OCI-LY3 (cell line): ENCODE measurements around the gene RUFY1.
"Not testable (repeated sequence)": the region's sequence is repeated elsewhere in the genome, so short reads cannot be mapped to it uniquely, and the experiment has no call there.

Source experiments
- H2AFZ ChIP-seq: fragments of 200-600, 300-600 bp; shearing (Covaris generic); 2 replicates; pipeline ENCODE4 v1.6.0; 2014; ENCODE audit warnings: antibody characterized with exemption, low read depth, low read length
- H3K27ac ChIP-seq: fragments of 200-600, 300-600 bp; sonication (generic); 2 replicates; pipeline ENCODE4 v1.5.1; 2014; ENCODE audit warnings: mild to moderate bottlenecking, low read length, moderate library complexity, mixed read lengths
- H3K27me3 ChIP-seq: fragments of 200-600, 300-600 bp; sonication (generic); 2 replicates; pipeline ENCODE4 v1.6.1; 2014; ENCODE audit warnings: low read depth, low read length, mixed read lengths
- H3K36me3 ChIP-seq: fragments of 200-600, 300-600 bp; sonication (generic); replicated peaks from 2 replicates; pipeline ENCODE3; 2014; ENCODE audit warnings: low read depth, low read length, mixed read lengths
- H3K4me1 ChIP-seq: fragments of 300-600, 200-600 bp; sonication (generic); 2 replicates; pipeline ENCODE4 v1.6.1; 2014; ENCODE audit warnings: low read length, mixed read lengths
- H3K4me2 ChIP-seq: fragments of 200-600, 300-600 bp; sonication (generic); 2 replicates; pipeline ENCODE4 v1.6.1; 2014; ENCODE audit warnings: low read length, mixed read lengths
- H3K4me3 ChIP-seq: fragments of 300-600, 200-600 bp; sonication (generic); 2 replicates; pipeline ENCODE4 v1.5.1; 2014; ENCODE audit warnings: antibody characterized with exemption, mild to moderate bottlenecking, low read length, moderate library complexity
- H3K79me2 ChIP-seq: fragments of 300-600, 200-600 bp; shearing (Covaris generic); 2 replicates; pipeline ENCODE4 v1.6.1; 2014; ENCODE audit warnings: mild to moderate bottlenecking, low read length, mixed read lengths
- H3K9ac ChIP-seq: fragments of 300-600, 200-600 bp; shearing (Covaris generic); 2 replicates; pipeline ENCODE4 v1.6.0; 2014; ENCODE audit warnings: mild to moderate bottlenecking, low read length, moderate library complexity
- H3K9me3 ChIP-seq: fragments of 200-600, 300-600 bp; shearing (Covaris generic); 2 replicates; pipeline ENCODE4 v1.6.1; 2014; ENCODE audit warnings: low read length, mixed read lengths; ENCODE audit not compliant: insufficient read depth
- H4K20me1 ChIP-seq: fragments of 200-600, 300-600 bp; sonication (generic); 2 replicates; pipeline ENCODE4 v1.6.1; 2016; ENCODE audit warnings: low read length, mixed read lengths; ENCODE audit not compliant: insufficient read depth
- TF ChIP-seq, protein P1 (sequence below): fragments of 200-600, 300-600 bp; sonication (generic); IDR thresholded peaks from 2 replicates; pipeline ENCODE4 v1.5.1; 2014; ENCODE audit warnings: antibody characterized with exemption, low read length, low read depth

RUFY1 gene

DNA sequence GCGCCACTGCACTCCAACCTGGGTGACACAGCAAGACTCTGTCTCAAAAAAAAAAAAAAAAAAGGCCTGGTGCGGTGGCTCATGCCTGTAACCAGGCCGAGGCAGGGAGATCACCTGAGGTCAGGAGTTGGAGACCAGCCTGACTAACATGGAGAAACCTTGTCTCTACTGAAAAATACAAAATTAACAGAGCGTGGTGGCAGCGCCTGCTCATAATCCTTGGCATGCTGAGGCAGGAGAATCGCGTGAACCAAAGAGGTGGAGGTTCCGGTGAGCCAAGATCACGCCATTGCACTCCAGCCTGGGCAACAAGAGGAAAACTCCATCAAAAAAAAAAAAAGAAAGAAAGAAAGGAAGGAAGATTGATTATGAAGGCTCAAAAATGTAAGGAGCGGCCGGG lies 88.9 kb downstream of the RUFY1 start:
- not testable (repeated sequence) for H3K27me3 ChIP-seq, H3K4me2 ChIP-seq, H3K79me2 ChIP-seq, H3K4me3 ChIP-seq, H3K9me3 ChIP-seq, H3K27ac ChIP-seq, H3K4me1 ChIP-seq, H3K36me3 ChIP-seq, H3K9ac ChIP-seq, H2AFZ ChIP-seq, H4K20me1 ChIP-seq

DNA sequence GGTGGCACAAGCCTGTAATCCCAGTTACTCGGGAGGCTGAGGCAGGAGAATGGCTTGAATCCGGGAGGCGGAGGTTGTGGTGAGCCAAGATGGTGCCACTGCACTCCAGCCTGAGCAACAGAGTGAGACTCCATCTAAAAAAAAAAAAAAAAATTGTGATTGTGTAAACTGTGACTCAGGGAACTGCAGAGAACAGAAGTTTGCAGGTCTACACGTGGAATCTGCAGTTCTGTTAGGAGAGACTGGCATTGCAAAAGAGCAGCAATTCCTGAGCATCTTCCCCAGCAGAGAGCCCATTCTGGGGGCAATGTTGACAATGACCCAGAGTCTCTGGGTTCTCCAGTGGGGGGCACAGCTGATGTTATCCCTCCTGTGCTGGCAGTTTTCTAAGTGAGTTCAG lies 91.4 kb downstream of the RUFY1 start:
- not testable (repeated sequence) for H3K27ac ChIP-seq, H3K79me2 ChIP-seq, H3K27me3 ChIP-seq, H3K9me3 ChIP-seq, H3K4me3 ChIP-seq, H3K4me2 ChIP-seq, H3K36me3 ChIP-seq, H3K4me1 ChIP-seq, H4K20me1 ChIP-seq, H3K9ac ChIP-seq, H2AFZ ChIP-seq

DNA sequence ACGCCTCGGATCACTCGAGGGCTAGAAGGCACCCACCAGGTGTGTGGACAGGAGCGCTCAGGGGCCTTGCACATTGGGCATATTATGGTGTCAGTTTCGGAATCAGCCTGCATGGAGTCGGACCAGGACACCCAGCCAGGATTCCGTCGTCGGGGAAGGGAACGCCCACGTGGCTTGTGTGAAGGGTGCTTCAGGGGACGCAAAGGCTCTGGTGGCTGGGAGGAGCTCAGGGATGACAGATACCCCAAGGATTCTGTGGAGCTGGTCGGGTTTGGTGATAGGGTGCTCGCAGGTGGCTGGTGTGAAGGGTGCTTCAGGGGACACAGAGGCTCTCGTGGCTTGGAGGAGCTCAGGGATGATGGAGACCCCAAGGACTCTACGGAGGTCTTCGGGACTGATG lies 92.3 kb downstream of the RUFY1 start:
- H4K20me1 ChIP-seq, H3K4me1 ChIP-seq, H3K9ac ChIP-seq, H2AFZ ChIP-seq, H3K27me3 ChIP-seq, H3K79me2 ChIP-seq, H3K27ac ChIP-seq, H3K36me3 ChIP-seq, H3K4me3 ChIP-seq, H3K9me3 ChIP-seq, H3K4me2 ChIP-seq: not testable (repeated sequence)

DNA sequence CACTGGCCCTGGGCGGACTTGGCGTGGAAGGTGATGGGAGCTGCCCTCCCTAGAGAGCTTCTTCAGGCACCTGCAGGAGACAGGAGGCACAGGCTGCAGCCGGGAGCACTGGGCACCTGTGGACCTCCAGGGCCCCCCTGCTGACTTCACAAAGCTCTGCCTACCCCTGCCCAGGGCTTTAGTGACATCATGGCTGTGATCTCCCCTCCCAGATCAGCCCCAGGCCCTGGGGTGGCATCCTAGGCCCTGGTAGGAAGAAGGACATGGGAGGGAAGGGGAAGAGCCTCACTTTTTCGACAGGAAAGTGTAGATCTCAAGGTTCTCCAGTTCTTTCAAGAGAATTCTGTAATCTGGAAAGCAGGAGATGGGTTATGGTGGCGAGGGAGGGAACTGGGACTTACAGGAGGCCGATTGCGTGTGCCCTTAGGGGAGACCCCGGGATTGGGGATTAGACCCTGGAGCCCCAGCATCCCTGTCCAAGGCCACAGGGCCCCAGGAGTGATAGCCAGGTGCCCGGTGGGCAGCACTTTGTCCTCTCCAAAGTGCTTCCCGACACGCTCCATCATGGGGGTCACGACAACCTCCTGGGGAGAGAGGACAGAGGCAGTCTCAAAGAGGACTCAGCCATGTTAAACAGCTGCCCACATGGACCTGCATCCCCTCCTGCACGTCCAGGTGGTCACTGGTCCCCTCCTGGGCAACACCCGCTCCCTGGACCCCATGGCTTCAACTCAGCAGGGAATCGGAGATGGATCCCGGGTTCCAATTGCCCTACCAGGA lies 93.0 kb downstream of the RUFY1 start:
- H3K27me3 ChIP-seq, H3K4me1 ChIP-seq, H3K4me2 ChIP-seq, H4K20me1 ChIP-seq, H3K27ac ChIP-seq, H3K9ac ChIP-seq, H3K9me3 ChIP-seq, H2AFZ ChIP-seq, H3K79me2 ChIP-seq, H3K36me3 ChIP-seq, H3K4me3 ChIP-seq: not testable (repeated sequence)

DNA sequence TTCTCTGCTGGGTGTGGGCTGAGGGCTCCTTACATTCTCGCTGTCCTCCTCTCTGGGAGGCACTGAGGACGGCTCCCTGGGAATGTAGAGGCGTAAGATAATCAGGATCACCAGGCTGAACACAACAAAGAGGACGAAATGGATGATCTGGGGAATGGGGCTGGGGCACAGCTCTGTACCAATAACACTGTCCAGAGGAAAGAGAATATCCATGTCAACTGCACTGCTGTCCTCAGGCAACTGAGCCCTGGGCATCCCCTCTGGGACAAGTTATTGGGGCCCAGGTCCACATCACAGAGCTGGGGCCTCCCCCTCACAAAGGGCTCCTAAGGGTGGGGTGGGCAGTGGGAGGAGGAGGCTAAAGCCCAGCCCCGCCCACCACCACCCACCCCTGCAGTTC lies 94.4 kb downstream of the RUFY1 start:
- H3K4me3 ChIP-seq, H3K9me3 ChIP-seq, H3K4me1 ChIP-seq, H3K36me3 ChIP-seq, H3K79me2 ChIP-seq, H3K9ac ChIP-seq, H2AFZ ChIP-seq, H3K27me3 ChIP-seq, H4K20me1 ChIP-seq, H3K27ac ChIP-seq, H3K4me2 ChIP-seq: not testable (repeated sequence)

DNA sequence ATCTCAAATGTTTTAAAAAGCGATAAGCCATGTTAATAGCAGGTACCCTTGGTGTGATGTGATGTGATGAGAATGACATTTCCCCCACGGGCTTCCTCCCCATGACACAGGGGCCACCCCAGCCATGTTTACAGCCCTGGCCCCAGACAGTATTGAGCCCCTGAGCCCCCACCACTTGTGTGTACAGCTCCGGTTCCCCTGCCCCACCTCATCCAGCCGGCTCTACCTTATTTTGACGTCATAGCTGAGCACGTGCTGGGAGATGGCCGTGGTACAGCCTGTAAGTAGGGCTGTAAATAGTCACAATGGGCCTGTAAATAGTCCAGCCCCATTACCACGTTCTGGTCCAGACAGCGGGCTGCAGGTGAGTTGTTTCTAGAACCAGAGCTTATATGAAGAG lies 98.1 kb downstream of the RUFY1 start:
- Histone ChIP-seq H3K4me2 (no peak overlapping the region), H3K79me2 (no peaks in the 10 kb centered on the region), H4K20me1 (no peaks in the 10 kb centered on the region), H3K36me3 (no peaks in the 10 kb centered on the region), H2AFZ (no peak overlapping the region), H3K27ac (no peak overlapping the region), H3K4me3 (no peak overlapping the region), H3K27me3 (no peaks in the 10 kb centered on the region), H3K9me3 (no peaks in the 10 kb centered on the region), H3K9ac (no peak overlapping the region), H3K4me1 (no peaks in the 10 kb centered on the region)
- TF ChIP-seq, protein P1, sequence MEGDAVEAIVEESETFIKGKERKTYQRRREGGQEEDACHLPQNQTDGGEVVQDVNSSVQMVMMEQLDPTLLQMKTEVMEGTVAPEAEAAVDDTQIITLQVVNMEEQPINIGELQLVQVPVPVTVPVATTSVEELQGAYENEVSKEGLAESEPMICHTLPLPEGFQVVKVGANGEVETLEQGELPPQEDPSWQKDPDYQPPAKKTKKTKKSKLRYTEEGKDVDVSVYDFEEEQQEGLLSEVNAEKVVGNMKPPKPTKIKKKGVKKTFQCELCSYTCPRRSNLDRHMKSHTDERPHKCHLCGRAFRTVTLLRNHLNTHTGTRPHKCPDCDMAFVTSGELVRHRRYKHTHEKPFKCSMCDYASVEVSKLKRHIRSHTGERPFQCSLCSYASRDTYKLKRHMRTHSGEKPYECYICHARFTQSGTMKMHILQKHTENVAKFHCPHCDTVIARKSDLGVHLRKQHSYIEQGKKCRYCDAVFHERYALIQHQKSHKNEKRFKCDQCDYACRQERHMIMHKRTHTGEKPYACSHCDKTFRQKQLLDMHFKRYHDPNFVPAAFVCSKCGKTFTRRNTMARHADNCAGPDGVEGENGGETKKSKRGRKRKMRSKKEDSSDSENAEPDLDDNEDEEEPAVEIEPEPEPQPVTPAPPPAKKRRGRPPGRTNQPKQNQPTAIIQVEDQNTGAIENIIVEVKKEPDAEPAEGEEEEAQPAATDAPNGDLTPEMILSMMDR, result no peak

DNA sequence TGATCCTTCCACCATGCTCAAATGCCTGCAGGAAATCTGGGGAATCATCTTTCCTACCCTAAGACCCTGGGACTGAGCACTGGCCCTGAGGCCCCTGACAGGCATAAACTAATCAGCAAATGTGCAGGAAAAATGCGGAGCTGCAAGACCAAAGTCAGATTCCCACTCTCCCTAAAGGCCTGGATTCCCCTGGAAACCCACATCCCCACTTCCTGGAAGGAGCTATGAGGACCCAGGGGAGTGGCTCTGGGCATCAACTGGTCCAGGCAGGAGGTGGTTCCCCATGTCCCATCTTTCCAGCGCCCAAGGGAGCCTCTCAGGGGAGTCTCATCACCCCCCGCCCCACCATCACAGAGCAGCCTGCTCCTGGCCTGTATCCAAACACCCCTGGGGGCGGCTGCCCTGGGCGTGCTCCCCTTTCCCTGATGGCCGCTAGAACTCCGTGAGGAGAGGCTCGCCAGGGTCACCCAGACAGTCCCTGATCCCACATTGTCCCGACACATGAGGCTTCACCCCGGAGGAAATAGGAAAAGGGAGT lies 98.9 kb downstream of the RUFY1 start:
- H3K79me2 ChIP-seq, H3K36me3 ChIP-seq, H3K9me3 ChIP-seq, H4K20me1 ChIP-seq, H3K27ac ChIP-seq, H3K27me3 ChIP-seq, H3K4me1 ChIP-seq, H3K4me2 ChIP-seq, H3K4me3 ChIP-seq, H3K9ac ChIP-seq, H2AFZ ChIP-seq: not testable (repeated sequence)

DNA sequence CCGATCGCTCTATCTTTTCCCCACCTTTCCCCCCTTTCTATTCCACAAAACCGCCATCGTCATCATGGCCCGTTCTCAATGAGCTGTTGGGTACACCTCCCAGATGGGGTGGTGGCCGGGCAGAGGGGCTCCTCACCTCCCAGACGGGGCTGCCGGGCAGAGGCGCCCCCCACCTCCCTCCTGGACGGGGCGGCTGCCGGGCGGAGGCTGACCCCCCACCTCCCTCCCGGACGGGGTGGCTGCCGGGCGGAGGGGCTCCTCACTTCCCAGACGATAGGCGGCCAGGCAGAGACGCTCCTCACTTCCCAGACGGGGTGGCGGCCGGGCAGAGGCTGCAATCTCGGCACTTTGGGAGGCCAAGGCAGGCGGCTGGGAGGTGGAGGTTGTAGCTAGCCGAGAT lies 99.9 kb downstream of the RUFY1 start:
- H3K36me3 ChIP-seq, H2AFZ ChIP-seq, H4K20me1 ChIP-seq, H3K79me2 ChIP-seq, H3K27ac ChIP-seq, H3K4me3 ChIP-seq, H3K4me2 ChIP-seq, H3K27me3 ChIP-seq, H3K4me1 ChIP-seq, H3K9me3 ChIP-seq, H3K9ac ChIP-seq: not testable (repeated sequence)

DNA sequence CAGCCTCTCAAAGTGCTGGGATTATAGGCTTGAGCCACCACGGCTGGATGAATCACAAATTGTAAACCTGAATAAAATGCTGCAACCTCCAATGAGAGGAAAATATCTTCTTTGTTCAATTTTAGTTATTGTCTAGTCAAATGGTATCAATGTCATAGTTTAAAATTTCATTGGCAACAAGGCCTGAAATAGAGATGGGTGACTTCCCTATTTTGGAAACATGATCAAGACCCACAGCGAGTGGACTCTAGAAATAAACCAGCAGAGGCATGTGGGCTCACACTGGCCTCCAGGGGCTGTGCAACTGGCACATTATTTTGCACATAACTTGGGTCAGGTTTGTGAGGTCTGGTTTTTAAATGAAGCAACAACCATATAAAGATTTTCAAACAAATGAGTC lies 102.8 kb downstream of the RUFY1 start:
- not testable (repeated sequence) for H2AFZ ChIP-seq, H3K36me3 ChIP-seq, H3K79me2 ChIP-seq, H3K4me3 ChIP-seq, H3K9me3 ChIP-seq, H3K27me3 ChIP-seq, H4K20me1 ChIP-seq, H3K9ac ChIP-seq, H3K4me1 ChIP-seq, H3K4me2 ChIP-seq, H3K27ac ChIP-seq
